ENCODE measurements around the gene EBF3. TPM values are rescaled to one million over a fixed set of nuclear protein-coding genes. Genes with fewer than 3 reads are reported as not detected.

Gene EBF3
- total and polyA plus RNA-seq, 2 donors (not counting 3 experiments of a cell fraction or from before 2014, with no cell fraction given) = 0.92 to 2.7 TPM

- Histone ChIP-seq H4K20me1 (replicated peaks; ENCODE audit: control insufficient read depth, extremely low read depth, insufficient read depth, low read length) (no peaks in the 10 kb centered on the region), H3K4me3 (replicated peaks in 1 of 3; ENCODE audit: insufficient read depth in 1 of 3, low read depth in 1 of 3, low read length in 3 of 3) (no peak overlapping the region), H3K4me2 (ENCODE audit: insufficient read depth, low read length) (no peak overlapping the region), H3K27me3 (ENCODE audit: control insufficient read depth in 2 of 2, insufficient read depth in 2 of 2, low read length in 2 of 2) (no peaks in the 10 kb centered on the region), H3K9ac (replicated peaks; ENCODE audit: extremely low read depth, insufficient read depth, low read length) (no peak overlapping the region), H3K79me2 (ENCODE audit: control insufficient read depth, insufficient read depth, low read length) (no peaks in the 10 kb centered on the region), H3K36me3 (ENCODE audit: control insufficient read depth in 2 of 2, extremely low read depth in 1 of 2, insufficient read depth in 2 of 2, low read length in 2 of 2) (no peaks in the 10 kb centered on the region), H3K4me1 (ENCODE audit: control insufficient read depth, extremely low read depth, insufficient read depth, low read length) (no peaks in the 10 kb centered on the region), H3K9me3 (replicated peaks; ENCODE audit: control insufficient read depth, insufficient read depth, low read length) (peaks cover 6% of the 10 kb centered on the region), H3K27ac (ENCODE audit: insufficient read depth, low read depth, low read length) (no peak overlapping the region), H2AFZ (ENCODE audit: low read depth, low read length) (no peak overlapping the region), H3K9me1 (replicated peaks; ENCODE audit: control insufficient read depth, extremely low read depth, insufficient read depth, low read length) (no peaks in the 10 kb centered on the region)
- intact Hi-C loops (cut with micrococcal nuclease) (no loop called here), dilution Hi-C loops (cut with MboI; ENCODE audit: extremely low pct_ligation_motif_present, low sequenced_read_pairs) (no loop called here)
- FAIRE-seq (no peak), DNase-seq (ENCODE audit: low read depth, low spot score) (no peak)
- no TSS peak for BruUV-seq (replicated peaks)
- TF ChIP-seq POLR2A (IDR thresholded peaks at IDR 0.05; ENCODE audit: low read depth, low read length) = no peak
- no peak for TF ChIP-seq GATA2 (IDR thresholded peaks at IDR 0.05; ENCODE audit: insufficient read depth, insufficient read length, low read depth, low read length)
- TF ChIP-seq JUN (IDR thresholded peaks at IDR 0.05; ENCODE audit: borderline replicate concordance, insufficient read depth, insufficient read length, low read depth) = no peak
- no peak for TF ChIP-seq CTCF (IDR thresholded peaks at IDR 0.05; ENCODE audit: extremely low read depth in 1 of 2, insufficient read depth in 1 of 2, low read depth in 1 of 2, low read length in 2 of 2)
- no peak for TF ChIP-seq POLR2AphosphoS5 (IDR thresholded peaks at IDR 0.05; ENCODE audit: insufficient read depth, low read depth, low read length)
- TF ChIP-seq MAX (IDR thresholded peaks at IDR 0.05; ENCODE audit: insufficient read depth, insufficient read length) = no peak
- TF ChIP-seq EZH2 (IDR thresholded peaks at IDR 0.05; ENCODE audit: borderline replicate concordance, low read depth, low read length, severe bottlenecking) = no peak
- TF ChIP-seq FOS (IDR thresholded peaks at IDR 0.05; ENCODE audit: borderline replicate concordance, insufficient read depth, low read length) = no peak
- no peak for TF ChIP-seq MYC (IDR thresholded peaks at IDR 0.05; ENCODE audit: low read depth, low read length)
- CTCF ChIA-PET = no interaction called here
- POLR2A ChIA-PET = no interaction called here
Observed at GRCh38 chr10:129825221-129825620, 138.9 kb downstream of the EBF3 start.
